Keratinocyte (primary cell): ENCODE measurements around the gene PLEKHJ1. TPM values are rescaled to one million over a fixed set of nuclear protein-coding genes. Genes with fewer than 3 reads are reported as not detected.

ENCODE experiments used
- DNase-seq: peaks from one replicate; pipeline ENCODE4 v3.0.0-alpha.2; 2011; ENCODE audit warnings: low read depth, missing footprints, low spot score
- FAIRE-seq: peaks from 2 replicates; lab custom pipeline; 2011; peaks lifted over from hg19 to GRCh38; lab: Jason Lieb, UNC
- H2AFZ ChIP-seq: 2 replicates; pipeline ENCODE4 v1.6.0; 2012; ENCODE audit warnings: low read length, control low read depth, inconsistent platforms; ENCODE audit not compliant: control insufficient read depth
- H3K27ac ChIP-seq: 2 replicates; pipeline ENCODE4 v1.5.1; 2011; ENCODE audit warnings: low read length; ENCODE audit not compliant: control insufficient read depth, insufficient read depth
- H3K27me3 ChIP-seq: 3 replicates; pipeline ENCODE4 v1.6.0; 2011; ENCODE audit warnings: low read length; ENCODE audit not compliant: control insufficient read depth, insufficient read depth; ENCODE audit errors: extremely low read depth
- H3K36me3 ChIP-seq, 2 experiments: 2 replicates in 1 of 2; 3 replicates in 1 of 2; pipeline ENCODE4 v1.5.1; 2011; ENCODE audit warnings: low read length in 2 of 2, mild to moderate bottlenecking in 1 of 2; ENCODE audit not compliant: control insufficient read depth in 2 of 2, insufficient read depth in 2 of 2; ENCODE audit errors: extremely low read depth in 1 of 2
- H3K4me1 ChIP-seq: 3 replicates; pipeline ENCODE4 v1.5.1; 2011; ENCODE audit warnings: low read length; ENCODE audit not compliant: control insufficient read depth, insufficient read depth; ENCODE audit errors: extremely low read depth
- H3K4me2 ChIP-seq: 3 replicates; pipeline ENCODE4 v1.6.0; 2011; ENCODE audit warnings: low read depth, low read length; ENCODE audit not compliant: control insufficient read depth, insufficient read depth; ENCODE audit errors: extremely low read depth
- H3K4me3 ChIP-seq, 3 experiments: fragments of 200-600 bp in 1 of 3; sonication (generic) in 1 of 3; 2 replicates in 2 of 3; 3 replicates in 1 of 3; pipeline ENCODE4 v1.5.1; 2011 to 2016; ENCODE audit warnings: low read length in 3 of 3, mild to moderate bottlenecking in 3 of 3, control low read depth in 2 of 3, inconsistent platforms in 1 of 3, low read depth in 1 of 3, mixed read lengths in 1 of 3, mixed run types in 1 of 3, moderate library complexity in 1 of 3; ENCODE audit not compliant: control insufficient read depth in 2 of 3, insufficient read depth in 2 of 3; ENCODE audit errors: extremely low read depth in 1 of 3
- H3K79me2 ChIP-seq: 2 replicates; pipeline ENCODE4 v1.6.0; 2012; ENCODE audit warnings: low read length; ENCODE audit not compliant: control insufficient read depth, insufficient read depth
- H3K9ac ChIP-seq: 3 replicates; pipeline ENCODE4 v1.6.0; 2011; ENCODE audit warnings: low read length; ENCODE audit not compliant: control insufficient read depth, insufficient read depth; ENCODE audit errors: extremely low read depth
- H3K9me1 ChIP-seq: 3 replicates; pipeline ENCODE4 v1.6.0; 2011; ENCODE audit warnings: low read length; ENCODE audit not compliant: control insufficient read depth, insufficient read depth; ENCODE audit errors: extremely low read depth
- H3K9me3 ChIP-seq: 2 replicates; pipeline ENCODE4 v1.5.1; 2012; ENCODE audit warnings: low read depth, low read length; ENCODE audit not compliant: control insufficient read depth
- H4K20me1 ChIP-seq: 3 replicates; pipeline ENCODE4 v1.6.0; 2011; ENCODE audit warnings: low read length; ENCODE audit not compliant: control insufficient read depth, insufficient read depth; ENCODE audit errors: extremely low read depth
- EZH2 ChIP-seq: IDR thresholded peaks from one replicate; pipeline ENCODE4 v1.6.1; 2012; ENCODE audit warnings: inconsistent platforms, mild to moderate bottlenecking, low read length, moderate library complexity
- dilution Hi-C: fragments of 300-500 bp; cut with MboI; formaldehyde crosslinking; loops from one replicate; pipeline ENCODE4 v1.7.0; 2020; ENCODE audit warnings: low sequenced_read_pairs; ENCODE audit not compliant: extremely low pct_ligation_motif_present
- polyA plus RNA-seq, 5 experiments: library from polyadenylated mRNA; depleted of rRNA in 3 of 5; stranded (reverse) in 3 of 5; stranded (forward) in 1 of 5; unstranded in 1 of 5; fragments of >200 nt; gene quantifications; 1 replicate in 1 of 5; 2 replicates in 3 of 5; 3 replicates in 1 of 5; pipeline versions ENCODE4 v1.2.1 to v1.2.3, GENCODE V29; 2011 to 2012; ENCODE audit warnings: missing spikeins in 2 of 5, low read depth in 1 of 5, low replicate concordance in 1 of 5
- TF ChIP-seq, protein P1 (sequence below), 3 experiments: IDR thresholded peaks in 1 of 3; conservative IDR thresholded peaks in 1 of 3; optimal IDR thresholded peaks in 1 of 3; 2 replicates in 2 of 3; 3 replicates in 1 of 3; pipeline versions ENCODE3 to v1.5.1; 2011; ENCODE audit warnings: low read length in 3 of 3, mild to moderate bottlenecking in 3 of 3, moderate library complexity in 2 of 3, control low read depth in 1 of 3, inconsistent platforms in 1 of 3; ENCODE audit not compliant: insufficient read depth in 2 of 3; ENCODE audit errors: extremely low read depth in 1 of 3

PLEKHJ1 gene
- polyA plus RNA-seq, 1 donor (not counting 4 experiments of a cell fraction or from before 2014, with no cell fraction given) = 36.8 TPM

DNA sequence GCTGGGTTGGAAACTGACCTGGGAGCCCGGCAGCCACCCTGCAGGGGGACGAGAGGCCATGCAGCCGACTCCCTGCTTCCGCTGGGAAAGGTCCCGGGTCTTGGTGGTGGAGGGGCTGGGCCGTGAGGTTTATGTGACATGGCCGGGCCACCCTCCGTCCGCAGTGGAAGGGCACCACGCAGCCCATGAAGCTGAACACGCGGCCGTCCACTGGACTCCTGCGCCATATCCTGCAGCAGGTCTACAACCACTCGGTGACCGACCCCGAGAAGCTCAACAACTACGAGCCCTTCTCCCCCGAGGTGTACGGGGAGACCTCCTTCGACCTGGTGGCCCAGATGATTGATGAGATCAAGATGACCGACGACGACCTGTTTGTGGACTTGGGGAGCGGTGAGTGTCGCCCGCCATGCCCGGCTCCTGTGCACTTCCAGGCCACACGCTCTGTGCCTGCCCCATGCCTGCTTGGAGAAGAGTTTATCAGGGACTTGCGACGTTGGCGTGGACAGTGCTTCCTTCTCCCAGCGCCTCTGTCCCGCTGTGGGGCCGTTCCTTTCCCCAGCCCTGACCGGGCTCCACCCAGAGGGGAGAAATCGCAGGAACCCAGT lies 45.2 kb downstream of the PLEKHJ1 start:
- H3K27me3 ChIP-seq = no peaks in the 10 kb centered on the region
- H3K9me3 ChIP-seq = no peaks in the 10 kb centered on the region
- peaks cover 23% of the 10 kb centered on the region for H3K79me2 ChIP-seq
- peaks cover 27 to 29% of the 10 kb centered on the region in 2 experiments for H3K36me3 ChIP-seq
- no peaks in the 10 kb centered on the region for H3K4me1 ChIP-seq
- H3K27ac ChIP-seq = no peak overlapping the region
- H3K4me2 ChIP-seq = no peak overlapping the region
- H2AFZ ChIP-seq = no peak overlapping the region
- peaks cover 4% of the 10 kb centered on the region for H4K20me1 ChIP-seq
- H3K9ac ChIP-seq = no peak overlapping the region
- dilution Hi-C loops = no loop called here
- H3K9me1 ChIP-seq = no peaks in the 10 kb centered on the region
- TF ChIP-seq, protein P1, sequence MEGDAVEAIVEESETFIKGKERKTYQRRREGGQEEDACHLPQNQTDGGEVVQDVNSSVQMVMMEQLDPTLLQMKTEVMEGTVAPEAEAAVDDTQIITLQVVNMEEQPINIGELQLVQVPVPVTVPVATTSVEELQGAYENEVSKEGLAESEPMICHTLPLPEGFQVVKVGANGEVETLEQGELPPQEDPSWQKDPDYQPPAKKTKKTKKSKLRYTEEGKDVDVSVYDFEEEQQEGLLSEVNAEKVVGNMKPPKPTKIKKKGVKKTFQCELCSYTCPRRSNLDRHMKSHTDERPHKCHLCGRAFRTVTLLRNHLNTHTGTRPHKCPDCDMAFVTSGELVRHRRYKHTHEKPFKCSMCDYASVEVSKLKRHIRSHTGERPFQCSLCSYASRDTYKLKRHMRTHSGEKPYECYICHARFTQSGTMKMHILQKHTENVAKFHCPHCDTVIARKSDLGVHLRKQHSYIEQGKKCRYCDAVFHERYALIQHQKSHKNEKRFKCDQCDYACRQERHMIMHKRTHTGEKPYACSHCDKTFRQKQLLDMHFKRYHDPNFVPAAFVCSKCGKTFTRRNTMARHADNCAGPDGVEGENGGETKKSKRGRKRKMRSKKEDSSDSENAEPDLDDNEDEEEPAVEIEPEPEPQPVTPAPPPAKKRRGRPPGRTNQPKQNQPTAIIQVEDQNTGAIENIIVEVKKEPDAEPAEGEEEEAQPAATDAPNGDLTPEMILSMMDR (optimal IDR thresholded peaks at IDR 0.05 in 1 of 3, IDR thresholded peaks at IDR 0.05 in 1 of 3, conservative IDR thresholded peaks at IDR 0.05 in 1 of 3; ENCODE audit: extremely low read depth in 1 of 3, insufficient read depth in 2 of 3, low read length in 3 of 3) = no peak
- no peak for TF ChIP-seq EZH2
- H3K4me3 ChIP-seq = no peak overlapping the region
- no peak for DNase-seq
- no peak for FAIRE-seq

DNA sequence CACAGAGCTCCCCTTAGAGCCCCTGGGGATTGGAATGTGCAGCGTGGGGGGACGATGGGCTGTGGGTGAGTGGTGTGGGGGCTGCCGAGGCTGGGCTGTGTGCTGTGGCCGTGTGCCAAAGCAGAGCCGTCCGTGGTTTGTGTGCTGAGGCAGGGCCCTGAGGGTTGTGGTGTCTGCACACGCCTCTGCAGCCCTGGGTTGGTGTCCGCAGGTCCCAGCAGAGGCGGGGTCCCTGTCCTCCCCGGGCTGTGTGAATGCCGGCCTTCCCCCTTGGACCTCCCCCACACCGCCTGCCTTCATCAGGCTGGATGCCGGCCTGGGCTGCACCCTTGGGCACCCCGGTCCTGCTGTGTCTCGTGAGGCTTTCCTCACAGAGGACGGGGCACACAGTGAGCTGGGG lies 46.2 kb downstream of the PLEKHJ1 start:
- Histone ChIP-seq H3K9ac (no peak overlapping the region), H3K79me2 (peaks cover 26% of the 10 kb centered on the region), H3K4me2 (no peak overlapping the region), H2AFZ (no peak overlapping the region), H3K27me3 (no peaks in the 10 kb centered on the region), H3K9me1 (no peaks in the 10 kb centered on the region), H3K4me1 (no peaks in the 10 kb centered on the region), H4K20me1 (peaks cover 4% of the 10 kb centered on the region), H3K36me3 (peaks cover 27 to 31% of the 10 kb centered on the region in 2 experiments), H3K4me3 (no peak overlapping the region), H3K9me3 (no peaks in the 10 kb centered on the region), H3K27ac (no peak overlapping the region)
- dilution Hi-C loops = no loop called here
- DNase-seq (no peak), FAIRE-seq (no peak)
- TF ChIP-seq, protein P1 (optimal IDR thresholded peaks at IDR 0.05 in 1 of 3, IDR thresholded peaks at IDR 0.05 in 1 of 3, conservative IDR thresholded peaks at IDR 0.05 in 1 of 3; ENCODE audit: extremely low read depth in 1 of 3, insufficient read depth in 2 of 3, low read length in 3 of 3) = no peak
- no peak for TF ChIP-seq EZH2
